ENCODE data around the gene CNN3.
"Not testable (repeated sequence)": the region's sequence is repeated elsewhere in the genome, so short reads cannot be mapped to it uniquely, and the experiment has no call there.

The CNN3 gene

DNA sequence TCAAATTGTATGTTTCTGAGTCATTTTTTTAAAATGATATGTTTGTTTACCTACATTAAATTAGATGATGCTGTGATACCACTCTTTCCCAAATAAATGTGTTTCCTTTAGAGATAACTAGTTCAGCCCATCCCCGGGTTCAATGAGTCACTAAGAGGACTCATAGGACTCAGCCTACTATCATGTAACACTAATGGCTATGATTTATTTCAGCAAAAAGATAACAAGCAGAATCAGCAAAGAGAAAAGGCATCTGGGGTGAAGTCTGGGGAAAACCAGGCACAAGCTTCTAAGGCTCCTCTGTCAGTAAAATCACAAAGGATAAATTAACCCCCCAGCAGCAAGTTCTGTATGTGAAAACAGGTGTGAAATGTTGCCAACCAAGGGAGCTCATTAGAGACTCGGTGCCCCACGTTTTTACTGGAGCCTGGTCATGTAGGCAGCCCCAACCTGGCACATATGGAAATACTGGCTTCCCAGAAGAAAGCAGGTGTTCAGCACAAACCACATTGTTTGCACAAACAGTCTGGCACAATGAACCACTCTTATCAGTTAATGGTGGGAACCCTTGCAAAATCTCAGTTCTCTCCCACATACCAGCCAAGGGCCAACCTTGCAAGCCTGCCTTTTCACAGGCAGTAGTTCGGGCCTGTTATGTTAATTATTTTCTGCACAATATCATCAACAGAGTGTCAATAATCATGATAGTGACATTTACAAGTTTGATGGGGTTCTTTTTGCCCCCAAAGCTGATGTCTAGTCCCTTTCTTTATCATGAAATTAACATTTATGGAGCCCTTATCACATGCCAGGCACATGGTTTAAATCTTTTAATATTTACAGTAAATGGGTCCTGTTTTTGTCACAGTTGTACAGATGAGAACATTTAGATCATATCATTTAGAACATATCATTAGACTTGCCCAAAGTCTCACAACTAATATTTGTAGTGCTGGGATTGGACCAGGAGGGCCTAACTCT, 23.1 kb upstream of the CNN3 start:
- DNase-seq = no peak

DNA sequence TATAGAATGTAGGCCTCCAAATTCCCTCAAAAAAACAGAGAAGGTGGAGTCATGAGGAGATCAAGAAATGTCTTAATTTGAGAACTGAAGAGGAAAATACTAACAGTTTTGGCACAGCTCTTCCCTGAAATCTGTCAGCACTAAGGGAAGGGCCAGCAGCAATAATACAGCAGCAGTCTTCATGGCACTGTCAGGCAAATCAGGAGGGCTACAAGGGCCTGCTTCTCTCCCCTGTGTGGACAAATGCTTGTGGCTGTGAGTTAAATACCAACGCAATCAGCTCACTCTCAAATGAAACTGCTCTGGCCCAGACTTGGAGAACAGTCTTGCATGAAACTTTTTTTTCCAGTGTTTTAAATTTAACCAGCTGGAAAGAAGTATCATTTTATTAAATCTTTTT, 20.5 kb upstream of the CNN3 start:
- DNase-seq = no peak

DNA sequence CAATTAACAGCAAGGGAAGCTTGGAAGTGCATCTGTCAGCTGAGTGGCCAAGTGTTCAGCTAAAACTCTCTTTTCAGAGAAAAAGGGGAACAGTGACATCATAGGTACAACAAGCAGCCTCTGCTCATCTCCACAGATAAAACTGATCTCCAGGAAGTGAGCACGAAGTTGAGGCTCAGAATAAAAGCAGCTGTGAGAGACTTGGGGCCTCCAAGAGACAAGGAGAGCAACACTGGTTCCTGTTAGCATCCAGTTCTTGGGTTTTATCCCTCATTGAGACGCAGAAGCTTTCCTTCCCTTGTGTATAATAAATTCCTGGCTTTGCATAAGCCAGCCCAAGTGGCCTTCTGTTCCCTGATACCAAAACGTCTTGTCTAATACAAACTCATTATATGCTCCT, 20.0 kb upstream of the CNN3 start:
- peak in 1 of 3 donors; percentile 19 for DNase-seq

DNA sequence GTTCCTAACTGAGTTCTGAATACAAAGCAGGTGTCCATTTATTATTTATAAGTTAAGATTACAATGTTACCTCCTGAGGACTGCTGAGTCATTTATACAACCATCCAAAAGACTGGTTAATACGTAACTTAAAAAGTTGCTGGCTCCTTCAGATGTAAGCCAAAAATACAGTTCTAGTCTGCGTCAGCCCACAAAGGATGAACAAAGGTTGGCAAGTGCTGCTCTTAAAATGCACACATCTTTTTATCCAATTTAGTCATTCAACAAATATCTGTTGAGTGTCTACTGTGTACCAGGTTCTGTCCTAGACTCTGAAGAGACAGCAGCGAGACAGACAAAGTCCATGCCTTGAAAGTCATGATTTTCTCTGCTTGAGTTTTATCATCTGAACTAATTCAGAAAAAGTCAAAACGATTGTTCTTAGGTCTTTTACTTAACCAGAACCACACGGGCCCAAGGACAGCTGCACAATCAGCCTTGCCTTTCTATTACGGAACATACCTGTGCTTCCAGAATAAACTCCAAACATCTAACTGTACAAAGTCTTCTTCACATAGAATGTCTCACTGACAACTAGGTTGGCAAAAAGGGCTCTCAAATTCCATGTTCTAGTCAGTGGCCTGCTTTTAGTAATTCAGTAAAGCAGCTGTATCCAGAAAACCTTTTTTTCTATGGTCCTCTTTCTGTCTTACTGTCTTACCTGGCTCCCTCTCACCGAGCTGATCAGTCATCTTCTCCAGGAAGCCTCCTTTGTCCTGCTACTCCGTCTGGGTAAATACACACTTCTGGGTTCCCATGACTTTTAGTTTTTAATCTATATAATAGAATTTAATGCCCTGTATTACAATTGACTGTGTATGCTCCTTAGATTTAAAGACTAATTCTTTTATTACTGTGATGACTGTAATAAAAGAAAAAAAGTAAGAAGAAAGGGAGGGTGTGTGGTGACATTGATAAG, 15.5 kb upstream of the CNN3 start:
- no peak for DNase-seq

DNA sequence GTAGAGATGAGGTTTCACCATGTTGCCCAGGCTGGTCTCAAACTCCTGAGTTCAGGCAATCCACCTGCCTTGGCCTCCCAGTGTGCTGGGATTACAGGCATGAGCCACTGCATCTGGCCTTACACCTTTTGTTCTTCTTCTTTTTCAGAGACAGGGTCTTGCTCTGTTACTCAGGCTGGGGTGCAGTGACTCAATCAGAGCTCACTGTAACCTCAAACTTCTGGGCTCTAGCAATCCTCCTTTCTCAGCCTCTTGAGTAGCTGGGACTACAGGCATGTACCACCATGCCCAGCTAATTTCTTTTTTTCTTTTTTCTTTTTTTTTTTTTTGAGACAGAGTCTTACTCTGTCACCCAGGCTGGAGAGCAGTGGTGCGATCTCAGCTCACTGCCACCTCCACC, 14.6 kb upstream of the CNN3 start:
- not testable (repeated sequence) for DNase-seq

DNA sequence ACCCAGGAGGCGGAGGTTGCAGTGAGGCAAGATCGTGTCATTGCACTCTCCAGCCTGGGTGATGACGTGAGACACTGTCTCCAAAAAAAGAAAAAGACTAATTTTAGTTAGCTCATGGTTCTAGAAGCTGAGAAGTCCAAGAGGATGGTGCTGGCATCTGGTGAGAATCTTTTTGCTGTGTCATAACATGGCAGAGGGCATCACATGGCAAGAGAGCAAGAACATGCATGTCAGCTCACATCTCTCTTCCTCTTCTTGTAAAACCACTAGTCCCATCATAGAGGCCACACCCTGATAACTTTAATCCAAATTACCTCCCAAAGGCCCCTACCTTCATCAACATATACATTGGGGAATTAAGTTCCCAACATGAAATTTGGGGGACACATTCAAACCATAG, 13.8 kb upstream of the CNN3 start:
- DNase-seq = no peak

DNA sequence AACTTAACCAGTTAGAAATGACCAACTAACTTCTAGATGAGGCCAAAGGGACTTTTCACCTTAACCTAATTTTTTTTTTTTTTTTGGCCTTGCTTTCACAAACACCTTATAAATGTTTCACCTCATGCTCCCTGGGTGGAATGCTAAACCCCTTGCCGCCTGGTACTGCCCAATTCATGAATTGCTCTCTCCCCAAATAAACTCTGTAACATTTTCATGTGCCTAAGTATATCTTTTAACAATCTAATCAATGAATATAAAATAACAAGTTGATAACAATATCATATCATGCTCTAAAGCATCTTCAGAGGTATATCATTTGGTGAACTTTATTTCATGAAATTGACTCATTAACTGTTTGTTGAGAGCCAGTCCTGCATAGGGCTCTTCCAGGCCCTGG, 10.9 kb upstream of the CNN3 start:
- DNase-seq = no peak

DNA sequence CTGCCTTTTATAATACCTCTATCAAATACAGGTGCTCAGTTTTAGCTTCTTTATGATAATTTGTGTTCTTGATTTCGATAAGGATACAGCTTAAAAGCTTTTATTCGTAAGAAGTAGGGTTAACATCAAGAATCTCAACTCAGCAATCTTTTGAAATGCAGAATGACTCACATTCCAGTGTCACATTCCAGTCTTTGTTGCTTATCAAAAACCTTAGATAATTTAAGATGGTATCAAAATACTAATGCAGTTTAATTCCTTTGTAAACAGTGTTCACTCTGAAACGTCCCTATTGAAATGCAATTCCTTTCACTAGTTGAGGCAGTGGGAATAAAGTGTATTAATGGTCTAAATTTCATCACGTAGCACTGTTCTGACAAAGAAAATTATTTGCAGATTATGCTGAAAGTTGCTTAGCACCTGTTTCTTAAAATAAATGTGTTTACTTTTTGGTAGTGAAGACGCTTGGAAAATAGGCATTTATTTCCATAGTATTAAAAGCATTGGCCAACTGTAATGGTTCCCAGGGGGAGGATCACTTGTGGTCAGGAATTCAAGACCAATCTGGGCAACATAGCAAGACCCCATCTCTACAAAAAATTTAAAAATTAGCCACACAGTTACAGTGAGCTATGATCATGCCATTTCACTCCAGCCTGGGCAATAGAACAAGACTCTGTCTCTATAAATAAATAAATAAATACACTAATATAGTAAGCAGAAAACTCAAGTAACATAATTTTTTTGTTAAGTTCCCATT, 10.1 kb upstream of the CNN3 start:
- DNase-seq = no peak

DNA sequence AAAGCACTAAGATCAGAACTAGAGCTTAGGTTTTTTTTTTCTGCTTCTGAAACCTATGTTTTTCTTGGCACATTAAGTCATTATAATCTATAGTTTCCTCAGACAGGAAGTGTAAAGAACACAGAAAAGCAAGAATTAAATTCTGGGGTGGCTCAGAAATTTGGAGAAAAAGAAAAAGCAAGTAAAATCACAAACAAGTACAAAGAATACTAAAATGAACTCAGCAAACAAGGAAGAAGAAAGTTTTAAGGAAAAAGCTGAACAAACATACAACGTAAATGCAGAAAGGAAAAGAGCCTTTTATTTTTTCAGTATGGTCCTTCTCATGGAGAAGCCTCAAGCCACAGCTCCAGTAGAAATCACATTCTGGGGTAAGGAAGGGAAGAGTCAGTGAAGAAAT, 8.6 kb upstream of the CNN3 start:
- no peak for DNase-seq

DNA sequence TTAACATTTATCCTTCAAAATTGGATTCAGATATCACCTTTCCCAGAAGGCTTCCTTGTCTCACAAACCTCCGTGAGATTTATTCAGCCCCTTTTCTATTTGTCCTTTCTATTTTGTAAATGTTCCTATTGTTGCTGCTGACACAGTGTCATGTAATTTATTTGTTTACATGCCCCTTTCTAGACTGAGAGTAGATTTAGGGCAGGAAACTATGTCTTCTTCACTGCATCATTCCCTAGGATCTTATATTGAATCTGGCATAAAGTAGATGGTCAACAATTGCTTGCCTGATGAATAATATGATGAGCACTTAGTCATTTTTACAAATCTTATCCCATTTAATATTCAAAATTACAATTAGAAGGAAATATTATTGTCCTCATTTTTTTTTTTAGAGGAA, 8.1 kb upstream of the CNN3 start:
- no peak for DNase-seq

DNA sequence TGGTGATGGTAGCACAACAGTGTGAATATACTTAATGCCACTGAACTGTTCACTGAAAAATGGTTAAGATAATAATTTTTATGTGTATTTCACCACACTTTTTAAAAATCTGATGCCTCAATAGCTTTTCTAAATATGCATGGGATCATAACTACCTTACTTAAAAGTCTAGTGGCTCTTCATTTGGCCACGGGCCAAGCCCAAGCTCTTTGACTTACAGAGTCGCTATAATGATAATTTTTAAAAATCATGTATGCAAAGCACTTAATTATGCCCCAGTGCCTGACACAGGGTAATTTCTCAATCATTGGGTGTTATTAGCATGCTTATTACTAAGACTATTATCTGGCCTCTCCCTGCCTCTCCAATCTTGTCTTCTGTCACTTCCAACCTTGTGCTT, 7.6 kb upstream of the CNN3 start:
- no peak for DNase-seq

DNA sequence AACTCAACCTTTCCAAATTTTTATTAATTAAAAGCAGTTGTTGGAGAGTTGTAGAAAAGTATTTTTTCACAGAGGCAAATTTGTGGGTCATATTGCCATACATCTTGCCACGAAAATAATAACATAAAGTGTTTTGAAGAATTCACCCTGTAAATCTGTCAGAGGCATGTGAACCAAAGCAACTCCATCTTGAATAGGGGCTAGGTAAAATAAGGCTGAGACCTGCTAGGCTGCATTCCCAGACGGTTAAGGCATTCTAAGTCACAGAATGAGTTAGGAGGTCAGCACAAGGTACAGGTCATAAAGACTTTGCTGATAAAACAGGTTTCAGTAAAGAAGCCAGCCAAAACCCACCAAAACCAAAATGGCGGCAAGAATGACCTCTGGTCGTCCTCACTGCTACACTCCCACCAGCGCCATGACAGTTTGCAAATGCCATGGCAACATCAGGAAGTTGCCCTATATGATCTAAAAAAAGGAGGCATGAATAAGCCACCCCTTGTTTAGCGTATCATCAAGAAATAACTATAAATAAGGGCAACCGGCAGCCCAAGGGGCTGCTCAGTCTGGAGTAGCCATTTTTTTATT, 4.4 kb upstream of the CNN3 start:
- no peak for DNase-seq

DNA sequence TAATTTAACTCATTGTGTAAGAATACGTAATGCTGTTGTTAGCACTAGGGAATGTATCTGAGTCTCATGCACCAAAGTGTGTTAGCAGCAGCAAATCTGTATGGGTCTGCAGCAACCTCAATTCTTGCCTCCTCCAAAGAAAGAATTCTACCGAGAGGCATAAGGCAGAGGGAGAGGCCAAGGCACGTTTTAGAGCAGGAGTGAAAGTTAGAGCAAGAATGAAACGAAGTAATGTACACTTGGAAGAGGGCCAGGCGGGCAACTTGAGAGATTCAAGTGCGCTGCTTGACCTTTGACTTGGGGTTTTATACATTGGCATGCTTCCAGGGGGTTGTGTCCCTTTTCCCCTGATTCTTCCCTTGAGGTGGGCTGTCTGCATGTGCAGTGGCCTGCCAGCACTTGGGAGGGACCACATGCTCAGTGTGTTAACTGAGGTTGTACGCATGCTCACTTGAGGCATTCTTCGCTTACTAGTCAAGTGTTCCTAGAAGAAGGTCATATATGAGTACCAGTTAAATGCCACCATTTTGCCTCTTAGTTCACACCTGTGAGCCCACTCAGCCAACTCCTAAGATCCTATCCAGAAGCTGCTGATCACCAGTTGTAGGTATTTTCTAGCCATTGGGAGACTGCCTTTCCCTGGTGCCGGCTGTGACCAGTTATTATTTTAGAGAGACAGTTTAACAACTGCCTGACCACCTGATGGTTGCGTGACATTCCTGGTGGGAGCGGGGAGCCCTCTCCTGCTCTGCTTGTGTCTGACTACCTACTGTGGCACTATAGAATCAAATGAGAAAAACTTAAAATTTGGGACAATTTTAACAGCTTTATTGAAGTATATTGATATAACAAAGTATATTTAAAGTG, 2.7 kb upstream of the CNN3 start:
- DNase-seq = no peak

DNA sequence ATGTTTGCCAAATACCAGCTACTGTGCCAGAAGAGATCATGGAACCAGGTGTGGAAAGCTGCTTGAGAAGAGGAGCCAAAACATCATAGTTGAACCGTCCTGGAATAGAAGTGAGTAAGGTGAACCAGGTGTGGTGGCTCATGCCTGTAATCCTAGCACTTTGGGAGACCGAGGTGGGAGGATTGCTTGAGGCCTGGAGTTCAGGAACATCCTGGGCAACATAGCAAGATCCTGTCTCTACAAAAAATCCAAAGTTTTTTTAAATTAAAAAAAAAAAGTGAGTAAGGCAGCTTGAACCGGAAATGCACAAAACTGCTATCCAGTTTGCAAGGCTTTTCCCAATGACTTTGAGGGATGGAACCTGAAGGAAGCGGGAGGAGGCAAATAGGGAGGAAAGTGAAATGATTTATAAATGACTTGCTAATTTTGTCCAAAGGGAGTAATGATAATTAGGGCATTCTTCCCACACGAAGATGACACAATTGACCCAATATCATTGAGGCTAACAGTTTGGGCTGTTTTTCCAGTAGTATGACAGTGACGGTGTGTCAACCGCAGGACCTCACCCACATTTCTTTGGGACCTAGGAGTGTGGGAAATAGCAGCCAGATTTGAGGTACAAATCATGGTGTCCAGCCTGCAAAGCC, 1.5 kb upstream of the CNN3 start:
- DNase-seq = no peak

DNA sequence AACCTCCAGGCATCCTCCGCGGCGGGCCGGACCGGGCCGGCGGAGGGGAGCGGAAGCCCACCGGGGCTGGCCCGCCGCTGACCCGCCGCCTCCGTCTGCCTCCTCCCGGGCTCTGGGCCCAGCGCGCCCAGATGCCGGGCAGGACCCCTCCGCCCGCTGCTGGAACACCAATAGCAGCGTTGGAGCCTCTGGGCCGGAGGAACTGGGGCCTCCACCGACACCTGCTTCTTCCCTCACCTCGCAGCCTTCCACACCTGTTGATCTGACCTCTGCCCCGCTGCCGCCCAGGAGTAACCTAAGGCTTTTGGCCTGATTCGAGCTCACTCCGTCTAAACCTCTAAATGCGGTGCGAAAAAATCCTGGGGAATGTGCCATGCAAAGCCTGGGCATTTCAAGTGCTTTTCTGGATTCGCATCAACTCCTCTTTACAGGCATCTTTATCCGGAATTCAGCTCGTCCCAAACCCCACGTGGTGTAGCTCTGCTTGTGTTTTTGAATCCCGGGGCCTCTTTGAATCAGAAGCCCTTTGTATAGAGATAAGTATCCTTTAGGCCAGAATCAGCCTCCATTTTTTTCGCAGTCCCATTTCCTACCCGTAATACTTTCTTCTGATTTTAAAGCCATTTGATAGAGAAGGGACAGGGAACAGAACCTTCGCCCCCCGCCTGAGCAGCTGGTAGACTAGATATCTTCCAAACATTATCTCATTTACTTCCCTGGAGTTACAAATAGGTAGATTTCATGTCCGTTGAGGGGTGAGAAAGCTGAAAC, 680 bp upstream of the CNN3 start:
- no peak for DNase-seq

DNA sequence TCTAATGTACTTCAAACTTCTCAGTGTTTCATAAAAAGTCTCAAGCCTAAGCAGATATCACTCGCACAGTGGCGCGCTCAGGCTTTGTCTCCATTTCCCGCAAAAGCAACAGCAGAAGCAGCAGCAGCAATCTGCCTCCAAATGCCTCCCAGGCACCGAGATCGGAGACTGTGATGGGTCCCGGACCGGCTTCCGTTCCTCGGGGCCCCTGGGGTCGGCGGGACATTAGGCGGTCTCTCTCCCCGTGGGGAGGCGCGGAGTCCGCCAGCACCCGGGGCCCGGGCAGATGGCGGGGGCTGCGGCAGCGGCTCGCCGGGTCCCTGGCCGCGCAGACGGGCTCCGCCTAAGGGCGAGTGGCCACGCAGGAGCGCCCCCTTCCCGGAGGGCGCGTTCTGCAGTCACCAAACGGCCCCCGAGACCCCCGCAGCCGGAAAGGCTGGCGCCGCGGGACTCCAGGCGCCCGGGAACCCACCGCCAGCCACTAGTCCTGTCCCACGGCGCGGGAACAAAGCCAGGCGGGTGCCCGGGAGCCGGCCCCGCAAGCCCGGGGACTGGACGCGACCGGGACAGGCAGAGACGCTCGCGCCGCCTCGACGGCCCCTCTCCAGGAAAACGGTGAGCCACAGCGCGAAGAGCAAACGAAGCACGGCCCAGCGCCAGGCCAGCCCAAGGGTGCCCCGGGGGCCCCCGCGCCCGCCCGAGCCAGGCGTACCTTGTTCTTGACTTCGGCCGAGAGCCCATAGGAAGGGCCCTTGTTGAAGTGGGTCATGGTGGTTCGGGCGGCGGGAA, 590 bp downstream of the CNN3 start:
- DNase-seq = peak in 2 of 3 donors; percentile 5 to 22

DNA sequence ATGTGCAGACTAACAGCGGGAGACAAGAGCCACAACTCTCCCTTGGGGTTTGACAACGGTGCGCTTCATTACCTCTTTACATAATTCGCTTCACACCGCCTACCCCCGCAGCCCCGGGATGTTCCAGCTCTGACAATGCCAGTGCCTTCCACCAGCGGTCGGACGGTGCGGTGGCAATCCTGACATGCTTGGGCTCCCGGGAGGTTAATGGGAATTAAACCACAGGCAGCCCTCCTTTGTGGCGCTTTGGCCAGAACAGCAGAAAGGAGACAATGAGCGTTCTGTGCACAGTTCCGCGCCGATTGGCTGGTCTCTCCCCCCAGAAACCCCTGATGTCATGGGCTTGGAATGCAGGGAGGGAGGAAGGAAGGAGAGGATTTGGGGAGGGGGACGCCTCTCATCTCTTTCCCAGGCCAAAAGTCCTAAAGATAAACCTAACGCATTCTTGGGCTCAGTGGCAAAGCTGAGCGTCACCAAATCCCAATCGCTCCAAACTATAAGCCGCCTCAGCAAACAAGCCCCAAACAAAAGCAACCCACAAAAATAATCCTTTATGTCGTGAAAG, 1.3 kb downstream of the CNN3 start:
- peak in 1 of 3 donors; percentile 3 for DNase-seq

DNA sequence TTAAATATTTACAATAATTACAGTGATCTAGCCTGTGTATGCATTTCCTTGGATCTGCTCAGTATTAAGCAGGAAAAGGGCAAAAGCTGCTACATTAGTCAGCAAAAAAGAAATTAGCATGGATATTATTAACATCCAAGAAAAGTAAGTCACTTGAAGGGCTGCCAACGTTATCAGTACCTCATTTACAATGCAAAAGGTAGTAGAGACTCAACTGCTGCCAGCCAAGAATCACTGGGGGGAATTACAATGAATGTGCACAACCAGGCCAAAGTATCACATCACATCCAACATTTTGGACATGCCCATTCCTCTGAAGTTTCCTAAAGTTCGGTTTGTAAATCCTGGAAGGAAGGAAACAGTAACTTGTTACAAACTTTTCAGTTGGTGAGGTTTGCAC, 1.9 kb downstream of the CNN3 start:
- no peak for DNase-seq

DNA sequence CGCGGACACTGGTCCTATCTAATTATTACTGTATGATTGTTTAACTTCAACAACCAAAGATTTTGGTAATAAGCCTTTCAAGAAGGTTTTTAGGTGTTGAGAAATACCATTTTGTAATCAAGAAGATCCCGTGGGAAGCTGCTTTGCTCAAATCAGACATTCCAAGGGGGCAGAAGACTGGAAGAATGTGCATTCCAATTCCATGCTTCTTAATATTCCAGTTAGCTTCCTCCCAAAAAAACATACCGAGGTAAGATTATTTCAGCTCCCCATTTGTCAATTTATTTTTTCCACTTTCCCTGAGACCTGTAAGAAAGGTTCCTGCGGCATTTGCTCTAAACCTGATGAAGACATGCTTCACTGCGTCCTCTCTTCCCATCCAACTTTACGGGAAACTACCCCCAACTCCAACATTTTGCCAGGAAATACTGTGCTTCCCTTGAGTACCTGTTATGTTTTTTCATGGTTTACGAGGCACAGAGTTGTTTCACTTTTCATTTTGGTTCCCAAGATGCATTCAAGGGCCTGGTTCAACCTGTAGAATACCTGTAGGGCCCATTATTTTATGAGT, 4.1 kb downstream of the CNN3 start:
- DNase-seq = no peak

Data from suppressor macrophage treated with lipopolysaccharide for 1 hour (primary cell).